IMR-90 (cell line): ENCODE data around the gene CGNL1.

Experiments used
- BHLHE40 ChIP-seq: fragments of 150-350 bp; IDR thresholded peaks from 2 replicates; pipeline ENCODE4 v1.6.1; 2016; ENCODE audit warnings: mild to moderate bottlenecking, low read depth, low read length
- CEBPB ChIP-seq: IDR thresholded peaks from 2 replicates; pipeline ENCODE4 v1.6.1; 2012; ENCODE audit warnings: low read depth, low read length, improper control_type of control experiment
- CHD1 ChIP-seq: IDR thresholded peaks from 2 replicates; pipeline ENCODE4 v1.6.1; 2012; ENCODE audit warnings: low read depth, low read length, improper control_type of control experiment
- CTCF ChIP-seq: conservative IDR thresholded peaks from 2 replicates; pipeline ENCODE4 v1.5.1; 2012; ENCODE audit warnings: mild to moderate bottlenecking, low read depth, low read length, improper control_type of control experiment
- FOS ChIP-seq: fragments of 150-350 bp; IDR thresholded peaks from 2 replicates; pipeline ENCODE4 v1.6.1; 2016; ENCODE audit warnings: low read depth, low read length
- POLR2A ChIP-seq: IDR thresholded peaks from 2 replicates; pipeline ENCODE4 v1.6.1; 2012; ENCODE audit warnings: mild to moderate bottlenecking, low read depth, low read length
- RAD21 ChIP-seq: IDR thresholded peaks from 2 replicates; pipeline ENCODE4 v1.6.1; 2012; ENCODE audit warnings: low read length, improper control_type of control experiment
- RFX5 ChIP-seq: IDR thresholded peaks from 2 replicates; pipeline ENCODE4 v1.8.0; 2012; ENCODE audit warnings: low read depth, mild to moderate bottlenecking, low read length, moderate library complexity
- SMC3 ChIP-seq: fragments of 150-350 bp; IDR thresholded peaks from 2 replicates; pipeline ENCODE4 v1.6.1; 2016; ENCODE audit warnings: low read depth, mild to moderate bottlenecking, antibody characterized with exemption, low read length, moderate library complexity
- TF ChIP-seq, protein P1 (sequence below): fragments of 150-350 bp; IDR thresholded peaks from 2 replicates; pipeline ENCODE4 v1.6.1; 2017; ENCODE audit warnings: mild to moderate bottlenecking, antibody characterized with exemption, low read length, low read depth

- TF ChIP-seq CTCF (no peak), RAD21 (no peak), CEBPB (no peak), POLR2A (no peak), CHD1 (no peak), SMC3 (no peak), RFX5 (no peak), BHLHE40 (no peak), FOS (no peak)
- TF ChIP-seq, protein P1, sequence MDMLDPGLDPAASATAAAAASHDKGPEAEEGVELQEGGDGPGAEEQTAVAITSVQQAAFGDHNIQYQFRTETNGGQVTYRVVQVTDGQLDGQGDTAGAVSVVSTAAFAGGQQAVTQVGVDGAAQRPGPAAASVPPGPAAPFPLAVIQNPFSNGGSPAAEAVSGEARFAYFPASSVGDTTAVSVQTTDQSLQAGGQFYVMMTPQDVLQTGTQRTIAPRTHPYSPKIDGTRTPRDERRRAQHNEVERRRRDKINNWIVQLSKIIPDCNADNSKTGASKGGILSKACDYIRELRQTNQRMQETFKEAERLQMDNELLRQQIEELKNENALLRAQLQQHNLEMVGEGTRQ, result no peak
These were observed 60.7 kb downstream of the CGNL1 start for GRCh38 chr15:57436961-57437360.
